Esophagus muscularis mucosa (tissue), 4 donors: Measurements from ENCODE around the gene USP15. TPM values are rescaled to one million over a fixed set of nuclear protein-coding genes. Genes with fewer than 3 reads are reported as not detected.

Experiments
- DNase-seq: peaks from one replicate; pipeline ENCODE4 v3.0.0-alpha.2; 2017; ENCODE audit errors: extremely low spot score
- H3K27ac ChIP-seq, 4 donors: fragments of 200-600 bp; sonication (generic); replicated peaks in 1 of 4; 1 replicate in 3 of 4; 2 replicates in 1 of 4; pipeline ENCODE4 v1.5.1; 2016 to 2019; ENCODE audit warnings: mild to moderate bottlenecking in 1 of 4
- H3K27me3 ChIP-seq, 4 donors: fragments of 200-600 bp; sonication (generic); one replicate each; pipeline versions ENCODE4 v1.5.1 to v1.6.0; 2016 to 2019
- H3K36me3 ChIP-seq, 4 donors: fragments of 200-600 bp; sonication (generic); one replicate each; pipeline ENCODE4 v1.5.1; 2016 to 2019
- H3K4me1 ChIP-seq, 4 donors: fragments of 200-600 bp; sonication (generic); one replicate each; pipeline ENCODE4 v1.5.1; 2016 to 2019
- H3K4me3 ChIP-seq, 4 donors: fragments of 200-600 bp; sonication (generic); 1 replicate in 2 of 4; 2 replicates in 2 of 4; pipeline ENCODE4 v1.5.1; 2016 to 2019; ENCODE audit warnings: mild to moderate bottlenecking in 4 of 4, moderate library complexity in 1 of 4
- H3K9me3 ChIP-seq, 4 donors: fragments of 200-600 bp; sonication (generic); 1 replicate in 3 of 4; 2 replicates in 1 of 4; pipeline ENCODE4 v1.5.1; 2016 to 2019
- EP300 ChIP-seq: sonication (generic); formaldehyde crosslinking; IDR thresholded peaks from one replicate; pipeline ENCODE4 v1.6.1; 2017; ENCODE audit warnings: antibody characterized with exemption
- POLR2A ChIP-seq: fragments of 450-650 bp; IDR thresholded peaks from one replicate; pipeline ENCODE4 v1.6.1; 2017; ENCODE audit warnings: antibody characterized with exemption, moderate library complexity, mild to moderate bottlenecking, low read depth
- POLR2AphosphoS5 ChIP-seq, 2 donors: sonication (generic); formaldehyde crosslinking; IDR thresholded peaks; one replicate each; pipeline ENCODE4 v1.6.1; 2017; ENCODE audit warnings: antibody characterized with exemption in 2 of 2
- WGBS: methylation state at CpG from one replicate; pipeline ENCODE4 v1.1.5; 2018; 5-methylcytosine and 5-hydroxymethylcytosine counted together
- intact Hi-C: fragments of 100-400 bp; cut with DNase I; formaldehyde crosslinking; loops from one replicate; pipeline ENCODE4 v1.15.1; 2023
- total RNA-seq, 4 donors: library from RNA; depleted of rRNA; stranded (reverse); fragments of >200 nt; gene quantifications; one replicate each; pipeline versions ENCODE4 v1.1.0 to v1.2.1, GENCODE V29; 2016
- TF ChIP-seq, protein P1 (sequence below), 3 experiments: fragments of 200-600 bp in 2 of 3; fragments of 450-650 bp in 1 of 3; sonication (generic) in 2 of 3; IDR thresholded peaks; one replicate each; pipeline ENCODE4 v1.5.1; 2017 to 2019; ENCODE audit warnings: antibody characterized with exemption in 3 of 3, mild to moderate bottlenecking in 2 of 3, moderate library complexity in 1 of 3

Gene USP15
- total RNA-seq, 4 donors from 2014 or later, result 38.0 to 78.5 (median 49.9) TPM

DNA sequence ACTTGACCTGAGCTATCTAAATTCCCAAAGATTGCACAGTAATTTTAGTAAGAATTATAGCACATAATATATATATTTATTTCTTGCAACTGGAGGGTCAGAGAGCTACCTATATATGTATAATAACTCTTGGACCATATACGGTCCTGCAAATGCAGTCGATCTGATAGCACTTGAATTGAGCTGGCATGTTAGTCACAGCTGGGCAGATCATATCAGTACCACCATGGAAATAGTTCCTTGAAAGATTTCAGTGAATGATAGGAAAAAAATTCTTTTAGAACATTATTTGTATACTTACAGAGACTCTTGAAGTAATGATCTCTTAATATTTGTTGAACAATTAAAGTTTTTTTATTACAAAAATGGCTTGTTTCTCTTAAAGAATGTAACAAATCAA, 111.9 kb downstream of the USP15 start:
- Histone ChIP-seq H3K27ac (no peak overlapping the region), H3K4me1 (peaks cover 6 to 16% (median 8%) of the 10 kb centered on the region in 4 donors), H3K27me3 (no peaks in the 10 kb centered on the region), H3K9me3 (no peaks in the 10 kb centered on the region), H3K36me3 (peaks cover 0 to 7% (median 0%) of the 10 kb centered on the region in 4 donors), H3K4me3 (no peak overlapping the region)
- TF ChIP-seq POLR2AphosphoS5 (IDR thresholded peaks at IDR 0.05) (no peak), POLR2A (no peak), EP300 (no peak)
- TF ChIP-seq, protein P1, sequence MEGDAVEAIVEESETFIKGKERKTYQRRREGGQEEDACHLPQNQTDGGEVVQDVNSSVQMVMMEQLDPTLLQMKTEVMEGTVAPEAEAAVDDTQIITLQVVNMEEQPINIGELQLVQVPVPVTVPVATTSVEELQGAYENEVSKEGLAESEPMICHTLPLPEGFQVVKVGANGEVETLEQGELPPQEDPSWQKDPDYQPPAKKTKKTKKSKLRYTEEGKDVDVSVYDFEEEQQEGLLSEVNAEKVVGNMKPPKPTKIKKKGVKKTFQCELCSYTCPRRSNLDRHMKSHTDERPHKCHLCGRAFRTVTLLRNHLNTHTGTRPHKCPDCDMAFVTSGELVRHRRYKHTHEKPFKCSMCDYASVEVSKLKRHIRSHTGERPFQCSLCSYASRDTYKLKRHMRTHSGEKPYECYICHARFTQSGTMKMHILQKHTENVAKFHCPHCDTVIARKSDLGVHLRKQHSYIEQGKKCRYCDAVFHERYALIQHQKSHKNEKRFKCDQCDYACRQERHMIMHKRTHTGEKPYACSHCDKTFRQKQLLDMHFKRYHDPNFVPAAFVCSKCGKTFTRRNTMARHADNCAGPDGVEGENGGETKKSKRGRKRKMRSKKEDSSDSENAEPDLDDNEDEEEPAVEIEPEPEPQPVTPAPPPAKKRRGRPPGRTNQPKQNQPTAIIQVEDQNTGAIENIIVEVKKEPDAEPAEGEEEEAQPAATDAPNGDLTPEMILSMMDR (IDR thresholded peaks at IDR 0.05), result no peak
- intact Hi-C loops, result no loop called here
- DNase-seq, result no peak
- 65% methylated on average over 2 of the region's 2 CpGs for WGBS

DNA sequence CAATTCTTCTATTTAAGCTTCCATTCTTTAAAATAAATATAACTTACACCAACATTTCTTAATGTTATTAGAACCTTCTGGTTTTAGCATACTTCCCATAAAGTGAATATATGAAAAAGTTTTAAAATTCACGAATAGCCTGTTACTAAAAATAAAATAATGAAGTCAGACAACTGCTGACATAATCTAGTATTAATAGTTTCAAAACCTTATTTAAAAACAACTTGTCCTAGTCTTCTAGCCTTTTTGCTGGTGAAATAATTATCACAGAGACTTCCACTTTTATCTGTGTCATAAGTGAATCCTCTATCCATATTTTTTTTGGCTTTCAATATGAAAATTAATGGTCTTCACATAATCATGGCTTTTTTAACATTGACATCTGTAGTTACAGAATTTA, 112.6 kb downstream of the USP15 start:
- 4% methylated on average over 1 of the region's 1 CpG for WGBS
- Histone ChIP-seq H3K27me3 (no peaks in the 10 kb centered on the region), H3K27ac (no peak overlapping the region), H3K36me3 (peaks cover 0 to 7% (median 0%) of the 10 kb centered on the region in 4 donors), H3K4me1 (peaks cover 6 to 16% (median 8%) of the 10 kb centered on the region in 4 donors), H3K4me3 (no peak overlapping the region), H3K9me3 (no peaks in the 10 kb centered on the region)
- intact Hi-C loops, result no loop called here
- TF ChIP-seq EP300 (no peak), POLR2A (no peak), POLR2AphosphoS5 (IDR thresholded peaks at IDR 0.05) (no peak)
- TF ChIP-seq, protein P1 (IDR thresholded peaks at IDR 0.05), result no peak
- no peak for DNase-seq

DNA sequence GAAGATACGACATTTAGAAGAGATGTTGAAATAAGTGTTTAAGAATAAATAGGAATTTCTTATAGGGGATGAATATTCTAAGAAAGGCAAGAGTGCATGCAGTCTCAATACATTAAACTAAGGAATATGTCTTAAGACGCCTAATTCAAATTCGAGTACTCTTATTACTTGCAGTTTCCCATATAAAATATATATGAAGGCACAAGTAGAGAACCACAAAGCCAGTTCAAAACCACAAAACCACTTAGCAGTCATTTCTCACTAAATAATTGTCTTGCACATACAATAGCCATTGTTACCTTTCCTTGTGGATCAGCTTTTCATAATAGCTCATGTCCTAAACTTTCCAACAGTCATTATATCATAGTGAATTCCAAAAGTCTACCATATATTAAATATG, 115.4 kb downstream of the USP15 start:
- intact Hi-C loops, result no loop called here

DNA sequence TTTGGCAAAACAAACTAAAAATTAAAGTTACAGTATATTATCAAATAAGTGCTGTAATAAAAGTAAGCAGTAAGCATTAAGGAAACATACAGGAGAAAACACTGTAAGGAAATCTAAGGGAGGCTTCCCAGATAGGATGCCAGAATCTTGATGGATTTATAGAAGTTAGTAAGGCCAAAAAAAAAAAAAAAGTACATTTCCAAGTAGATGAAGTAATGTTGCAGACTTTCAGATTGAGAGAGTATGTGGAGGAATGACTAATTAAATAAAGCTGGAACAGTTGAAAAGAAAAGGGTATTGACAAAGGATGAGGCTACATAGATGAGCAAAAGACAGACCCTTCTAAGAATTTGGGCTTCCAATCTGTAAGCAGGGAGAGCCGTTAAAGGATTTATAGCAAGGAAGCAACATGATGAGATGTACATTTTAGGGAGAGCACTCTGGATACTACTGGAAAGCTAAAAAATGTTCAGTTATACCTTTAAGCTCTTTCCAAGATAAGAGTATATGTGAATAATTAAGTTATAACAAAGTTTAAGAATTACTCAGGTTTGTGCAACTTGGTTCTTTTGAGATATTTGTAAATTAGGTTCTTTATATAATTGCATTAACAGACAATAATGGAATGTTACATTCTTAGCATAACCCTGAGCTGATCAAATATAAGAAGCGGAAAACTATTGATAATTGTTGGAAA, 119.0 kb downstream of the USP15 start:
- intact Hi-C loops, result no loop called here
- WGBS, result 75% methylated on average over 2 of the region's 2 CpGs

More for the DNA sequence above, 115.4 kb downstream of the USP15 start:
- H3K4me3 ChIP-seq, result no peak overlapping the region
- no peaks in the 10 kb centered on the region for H3K36me3 ChIP-seq
- H3K27ac ChIP-seq, result no peak overlapping the region
- H3K27me3 ChIP-seq, result no peaks in the 10 kb centered on the region
- H3K9me3 ChIP-seq, result no peaks in the 10 kb centered on the region
- H3K4me1 ChIP-seq, result peaks cover 6 to 16% (median 8%) of the 10 kb centered on the region in 4 donors
- 95% methylated on average over 3 of the region's 3 CpGs for WGBS
- TF ChIP-seq EP300 (no peak), POLR2AphosphoS5 (IDR thresholded peaks at IDR 0.05) (no peak), POLR2A (no peak)
- TF ChIP-seq, protein P1 (IDR thresholded peaks at IDR 0.05), result no peak
- no peak for DNase-seq

More for the DNA sequence above, 119.0 kb downstream of the USP15 start:
- no peak overlapping the region for H3K27ac ChIP-seq
- H3K4me3 ChIP-seq, result no peak overlapping the region
- no peak for DNase-seq
- H3K9me3 ChIP-seq, result no peaks in the 10 kb centered on the region
- peaks cover 0 to 14% (median 2%) of the 10 kb centered on the region in 4 donors for H3K36me3 ChIP-seq
- H3K4me1 ChIP-seq, result peaks cover 0 to 2% (median 0%) of the 10 kb centered on the region in 4 donors
- H3K27me3 ChIP-seq, result no peaks in the 10 kb centered on the region
- TF ChIP-seq POLR2AphosphoS5 (IDR thresholded peaks at IDR 0.05) (no peak), POLR2A (no peak), EP300 (no peak)
- TF ChIP-seq, protein P1 (IDR thresholded peaks at IDR 0.05), result no peak
